Mesenchymal stem cell (in vitro differentiated cells and primary cell): ENCODE results near the gene LASP1. TPM values are rescaled to one million over a fixed set of nuclear protein-coding genes. Genes with fewer than 3 reads are reported as not detected.

Source experiments
- DNase-seq: peaks from one replicate; pipeline ENCODE4 v3.0.0-alpha.2; 2013
- H2AFZ ChIP-seq: one replicate; pipeline ENCODE4 v1.6.1; 2013; ENCODE audit warnings: low read depth, mild to moderate bottlenecking, control low read depth, inconsistent platforms, low read length, moderate library complexity
- H2AK5ac ChIP-seq: 2 replicates; pipeline ENCODE4 v1.6.1; 2013; ENCODE audit warnings: low read length, moderate library complexity, mild to moderate bottlenecking, inconsistent platforms; ENCODE audit not compliant: severe bottlenecking
- H2BK120ac ChIP-seq: one replicate; pipeline ENCODE4 v1.6.1; 2013; ENCODE audit warnings: low read depth, mild to moderate bottlenecking, inconsistent platforms, low read length, moderate library complexity
- H2BK12ac ChIP-seq, 2 experiments: one replicate each; pipeline ENCODE4 v1.6.1; 2013; ENCODE audit warnings: inconsistent platforms in 2 of 2, low read length in 2 of 2, mild to moderate bottlenecking in 2 of 2, moderate library complexity in 2 of 2, control low read depth in 1 of 2
- H2BK15ac ChIP-seq: one replicate; pipeline ENCODE4 v1.6.1; 2013; ENCODE audit warnings: mild to moderate bottlenecking, low read depth, inconsistent platforms; ENCODE audit not compliant: poor library complexity, severe bottlenecking
- H2BK5ac ChIP-seq: 2 replicates; pipeline ENCODE4 v1.6.1; 2013; ENCODE audit warnings: low read depth, mild to moderate bottlenecking, low read length, control low read depth, inconsistent platforms; ENCODE audit not compliant: poor library complexity, severe bottlenecking
- H3K14ac ChIP-seq, 2 experiments: one replicate each; pipeline ENCODE4 v1.6.1; 2013; ENCODE audit warnings: inconsistent platforms in 2 of 2, low read length in 2 of 2, control low read depth in 1 of 2, mild to moderate bottlenecking in 1 of 2, moderate library complexity in 1 of 2
- H3K18ac ChIP-seq, 2 experiments: one replicate each; pipeline ENCODE4 v1.6.1; 2013; ENCODE audit warnings: inconsistent platforms in 2 of 2, low read length in 2 of 2, control low read depth in 1 of 2, low read depth in 1 of 2, mild to moderate bottlenecking in 1 of 2
- H3K23ac ChIP-seq, 2 experiments: one replicate each; pipeline ENCODE4 v1.6.1; 2013; ENCODE audit warnings: inconsistent platforms in 2 of 2, low read length in 2 of 2, mild to moderate bottlenecking in 2 of 2, moderate library complexity in 2 of 2, control low read depth in 1 of 2
- H3K27ac ChIP-seq: 2 replicates; pipeline ENCODE4 v1.5.1; 2013; ENCODE audit warnings: mild to moderate bottlenecking, moderate library complexity, low read length, control low read depth, inconsistent platforms; ENCODE audit not compliant: poor library complexity, severe bottlenecking
- H3K27me3 ChIP-seq, 2 experiments: 2 replicates each; pipeline versions ENCODE4 v1.6.1 to v1.7.0; 2013; ENCODE audit warnings: low read length in 2 of 2, mild to moderate bottlenecking in 2 of 2, moderate library complexity in 2 of 2, control low read depth in 1 of 2, inconsistent platforms in 1 of 2; ENCODE audit not compliant: control insufficient read depth in 1 of 2, insufficient read depth in 1 of 2
- H3K36me3 ChIP-seq, 2 experiments: 2 replicates each; pipeline versions ENCODE4 v1.6.1 to v1.7.0; 2013; ENCODE audit warnings: low read length in 2 of 2, control low read depth in 1 of 2, inconsistent platforms in 1 of 2, low read depth in 1 of 2, mild to moderate bottlenecking in 1 of 2; ENCODE audit not compliant: insufficient read depth in 2 of 2, control insufficient read depth in 1 of 2
- H3K4ac ChIP-seq, 2 experiments: one replicate each; pipeline ENCODE4 v1.6.1; 2013; ENCODE audit warnings: inconsistent platforms in 2 of 2, low read length in 2 of 2, mild to moderate bottlenecking in 2 of 2, moderate library complexity in 2 of 2, control low read depth in 1 of 2, low read depth in 1 of 2
- H3K4me1 ChIP-seq: 2 replicates; pipeline ENCODE4 v1.6.1; 2013; ENCODE audit warnings: low read depth, low read length, control low read depth; ENCODE audit not compliant: control insufficient read depth, insufficient read depth
- H3K4me2 ChIP-seq: 2 replicates; pipeline ENCODE4 v1.6.1; 2013; ENCODE audit warnings: low read length, mild to moderate bottlenecking, inconsistent platforms; ENCODE audit not compliant: poor library complexity, severe bottlenecking
- H3K4me3 ChIP-seq, 2 experiments: 2 replicates each; pipeline versions ENCODE4 v1.5.1 to v1.7.0; 2013; ENCODE audit warnings: low read length in 2 of 2, mild to moderate bottlenecking in 2 of 2, control low read depth in 1 of 2, low read depth in 1 of 2; ENCODE audit not compliant: insufficient read depth in 1 of 2
- H3K79me1 ChIP-seq: replicated peaks from 2 replicates; pipeline ENCODE4 v1.6.1; 2013; ENCODE audit warnings: mild to moderate bottlenecking, control low read depth, low read length, inconsistent platforms; ENCODE audit not compliant: poor library complexity, severe bottlenecking
- H3K9ac ChIP-seq: 2 replicates; pipeline ENCODE4 v1.7.0; 2013; ENCODE audit warnings: mild to moderate bottlenecking, low read length, moderate library complexity
- H3K9me3 ChIP-seq: 2 replicates; pipeline ENCODE4 v1.7.0; 2013; ENCODE audit warnings: mild to moderate bottlenecking, low read length; ENCODE audit not compliant: control insufficient read depth
- H4K8ac ChIP-seq: one replicate; pipeline ENCODE4 v1.6.1; 2013; ENCODE audit warnings: inconsistent platforms, mild to moderate bottlenecking, low read length, moderate library complexity
- H4K91ac ChIP-seq: one replicate; pipeline ENCODE4 v1.6.1; 2013; ENCODE audit warnings: mild to moderate bottlenecking, low read length, inconsistent platforms
- WGBS: methylation state at CpG from one replicate; pipeline ENCODE4 v1.1.7; 2013; ENCODE audit warnings: mixed read lengths; 5-methylcytosine and 5-hydroxymethylcytosine counted together
- polyA plus RNA-seq, 2 experiments: library from polyadenylated mRNA; stranded (reverse); fragments of 200-250 nt; gene quantifications; one replicate each; pipeline ENCODE4 v1.2.3, GENCODE V29; 2013

Gene LASP1
- 223 TPM for polyA plus RNA-seq (2013, experiment 1 of 2)
- 220 TPM for polyA plus RNA-seq (2013, experiment 2 of 2)

- peak within 1 kb of the TSS; percentile 98 for H3K27ac ChIP-seq
- peak within 1 kb of the TSS; percentile 94 for H2BK120ac ChIP-seq
- H3K9ac ChIP-seq, result peak within 1 kb of the TSS; percentile 99
- peak within 1 kb of the TSS; percentile 2 for H2AFZ ChIP-seq
- H3K36me3 ChIP-seq, result peaks cover 14 to 16% of the 10 kb centered on the region in 2 experiments
- H2BK15ac ChIP-seq, result peak within 1 kb of the TSS; percentile 93
- peak within 1 kb of the TSS; percentile 93 for H4K8ac ChIP-seq
- H2AK5ac ChIP-seq, result peak within 1 kb of the TSS; percentile 94
- peak; percentile 89 for DNase-seq
- H3K4me1 ChIP-seq, result peaks cover 40% of the 10 kb centered on the region
- peak within 1 kb of the TSS; percentile 95 to 100 for H3K14ac ChIP-seq
- no peaks in the 10 kb centered on the region for H3K9me3 ChIP-seq
- peak within 1 kb of the TSS; percentile 85 to 90 for H2BK12ac ChIP-seq
- peak within 1 kb of the TSS; percentile 96 for H4K91ac ChIP-seq
- peak within 1 kb of the TSS; percentile 56 for H3K4me2 ChIP-seq
- 0% methylated on average over 65 of the region's 73 CpGs for WGBS
- peak within 1 kb of the TSS; percentile 94 to 100 for H3K4ac ChIP-seq
- no peaks in the 10 kb centered on the region for H3K27me3 ChIP-seq
- H3K4me3 ChIP-seq, result peak within 1 kb of the TSS; percentile 76 to 97
- H3K18ac ChIP-seq, result peak within 1 kb of the TSS; percentile 99 to 100
- peak within 1 kb of the TSS in 1 of 2 experiments; percentile 99 for H3K23ac ChIP-seq
- peak within 1 kb of the TSS; percentile 96 for H2BK5ac ChIP-seq
- H3K79me1 ChIP-seq, result no peaks in the 10 kb centered on the region
Measured at GRCh38 chr17:38869526-38870258, at the start of gene LASP1. Gene LASP1, plus strand, starts transcription at chr17:38870058. Its CDS starts 132 bp downstream, at chr17:38870190.

GRCh38 chr17:38824899-38825761, 44.7 kb upstream of the LASP1 start, which contains the start of gene CWC25:
Gene CWC25, minus strand, starts transcription at chr17:38825321. Its CDS starts 138 bp downstream, at chr17:38825183.
- Histone ChIP-seq H3K18ac (peak within 1 kb of the TSS; percentile 25 to 98), H3K79me1 (peaks cover 18% of the 10 kb centered on the region), H3K27ac (peak within 1 kb of the TSS; percentile 85), H3K27me3 (no peaks in the 10 kb centered on the region), H3K4me3 (peak within 1 kb of the TSS; percentile 85 to 90), H3K4me2 (peak within 1 kb of the TSS; percentile 69), H3K9me3 (no peaks in the 10 kb centered on the region), H2BK15ac (peak within 1 kb of the TSS; percentile 65), H3K4ac (peak within 1 kb of the TSS; percentile 83 to 97), H3K4me1 (peaks cover 9% of the 10 kb centered on the region), H3K36me3 (peaks cover 15 to 17% of the 10 kb centered on the region in 2 experiments), H2AFZ (peak within 1 kb of the TSS; percentile 58), H4K8ac (peak within 1 kb of the TSS; percentile 98), H3K23ac (peak within 1 kb of the TSS in 1 of 2 experiments; percentile 48), H2BK12ac (no peak within 1 kb of the TSS), H4K91ac (peak within 1 kb of the TSS; percentile 97), H3K9ac (peak within 1 kb of the TSS; percentile 94), H2BK120ac (peak within 1 kb of the TSS; percentile 39), H2AK5ac (peak within 1 kb of the TSS; percentile 96), H3K14ac (peak within 1 kb of the TSS in 1 of 2 experiments; percentile 49), H2BK5ac (peak within 1 kb of the TSS; percentile 71)
- peak; percentile 97 for DNase-seq
- WGBS, result 4% methylated on average over 54 of the region's 55 CpGs

- 95% methylated on average over 17 of the region's 17 CpGs for WGBS
- peak overlapping the region in 1 of 2 experiments; percentile 90 for H3K4me3 ChIP-seq
- no peak overlapping the region for H4K91ac ChIP-seq
- H3K4me1 ChIP-seq, result peaks cover 9% of the 10 kb centered on the region
- peak overlapping the region; percentile 85 for H3K27ac ChIP-seq
- H3K36me3 ChIP-seq, result peaks cover 8 to 10% of the 10 kb centered on the region in 2 experiments
- H3K4ac ChIP-seq, result peak overlapping the region; percentile 83 to 97
- peak overlapping the region; percentile 69 for H3K4me2 ChIP-seq
- peak overlapping the region; percentile 39 for H2BK120ac ChIP-seq
- peak overlapping the region; percentile 48 for H2AFZ ChIP-seq
- no peak overlapping the region for H3K23ac ChIP-seq
- H3K9ac ChIP-seq, result peak overlapping the region; percentile 94
- peak overlapping the region; percentile 25 to 98 for H3K18ac ChIP-seq
- peak overlapping the region; percentile 96 for H2AK5ac ChIP-seq
- H2BK5ac ChIP-seq, result no peak overlapping the region
- H2BK12ac ChIP-seq, result no peak overlapping the region
- no peak overlapping the region for H2BK15ac ChIP-seq
- H3K79me1 ChIP-seq, result peaks cover 11% of the 10 kb centered on the region
- DNase-seq, result no peak
- H4K8ac ChIP-seq, result peak overlapping the region; percentile 98
- H3K9me3 ChIP-seq, result no peaks in the 10 kb centered on the region
- H3K27me3 ChIP-seq, result no peaks in the 10 kb centered on the region
- no peak overlapping the region for H3K14ac ChIP-seq
Measured at GRCh38 chr17:38825762-38826247, 44.1 kb upstream of the LASP1 start.
